Keratinocyte (primary cell): ENCODE results near the gene RASL12. TPM values are rescaled to one million over a fixed set of nuclear protein-coding genes. Genes with fewer than 3 reads are reported as not detected.

ENCODE experiments used
- DNase-seq: peaks from one replicate; pipeline ENCODE4 v3.0.0-alpha.2; 2011; ENCODE audit warnings: low read depth, missing footprints, low spot score
- FAIRE-seq: peaks from 2 replicates; lab custom pipeline; 2011; peaks lifted over from hg19 to GRCh38; lab: Jason Lieb, UNC
- H2AFZ ChIP-seq: 2 replicates; pipeline ENCODE4 v1.6.0; 2012; ENCODE audit warnings: low read length, control low read depth, inconsistent platforms; ENCODE audit not compliant: control insufficient read depth
- H3K27ac ChIP-seq: 2 replicates; pipeline ENCODE4 v1.5.1; 2011; ENCODE audit warnings: low read length; ENCODE audit not compliant: control insufficient read depth, insufficient read depth
- H3K27me3 ChIP-seq: 3 replicates; pipeline ENCODE4 v1.6.0; 2011; ENCODE audit warnings: low read length; ENCODE audit not compliant: control insufficient read depth, insufficient read depth; ENCODE audit errors: extremely low read depth
- H3K36me3 ChIP-seq, 2 experiments: 2 replicates in 1 of 2; 3 replicates in 1 of 2; pipeline ENCODE4 v1.5.1; 2011; ENCODE audit warnings: low read length in 2 of 2, mild to moderate bottlenecking in 1 of 2; ENCODE audit not compliant: control insufficient read depth in 2 of 2, insufficient read depth in 2 of 2; ENCODE audit errors: extremely low read depth in 1 of 2
- H3K4me1 ChIP-seq: 3 replicates; pipeline ENCODE4 v1.5.1; 2011; ENCODE audit warnings: low read length; ENCODE audit not compliant: control insufficient read depth, insufficient read depth; ENCODE audit errors: extremely low read depth
- H3K4me2 ChIP-seq: 3 replicates; pipeline ENCODE4 v1.6.0; 2011; ENCODE audit warnings: low read depth, low read length; ENCODE audit not compliant: control insufficient read depth, insufficient read depth; ENCODE audit errors: extremely low read depth
- H3K4me3 ChIP-seq, 3 experiments: fragments of 200-600 bp in 1 of 3; sonication (generic) in 1 of 3; 2 replicates in 2 of 3; 3 replicates in 1 of 3; pipeline ENCODE4 v1.5.1; 2011 to 2016; ENCODE audit warnings: low read length in 3 of 3, mild to moderate bottlenecking in 3 of 3, control low read depth in 2 of 3, inconsistent platforms in 1 of 3, low read depth in 1 of 3, mixed read lengths in 1 of 3, mixed run types in 1 of 3, moderate library complexity in 1 of 3; ENCODE audit not compliant: control insufficient read depth in 2 of 3, insufficient read depth in 2 of 3; ENCODE audit errors: extremely low read depth in 1 of 3
- H3K79me2 ChIP-seq: 2 replicates; pipeline ENCODE4 v1.6.0; 2012; ENCODE audit warnings: low read length; ENCODE audit not compliant: control insufficient read depth, insufficient read depth
- H3K9ac ChIP-seq: 3 replicates; pipeline ENCODE4 v1.6.0; 2011; ENCODE audit warnings: low read length; ENCODE audit not compliant: control insufficient read depth, insufficient read depth; ENCODE audit errors: extremely low read depth
- H3K9me1 ChIP-seq: 3 replicates; pipeline ENCODE4 v1.6.0; 2011; ENCODE audit warnings: low read length; ENCODE audit not compliant: control insufficient read depth, insufficient read depth; ENCODE audit errors: extremely low read depth
- H3K9me3 ChIP-seq: 2 replicates; pipeline ENCODE4 v1.5.1; 2012; ENCODE audit warnings: low read depth, low read length; ENCODE audit not compliant: control insufficient read depth
- H4K20me1 ChIP-seq: 3 replicates; pipeline ENCODE4 v1.6.0; 2011; ENCODE audit warnings: low read length; ENCODE audit not compliant: control insufficient read depth, insufficient read depth; ENCODE audit errors: extremely low read depth
- CTCF ChIP-seq, 3 experiments: IDR thresholded peaks in 1 of 3; conservative IDR thresholded peaks in 1 of 3; optimal IDR thresholded peaks in 1 of 3; 2 replicates in 2 of 3; 3 replicates in 1 of 3; pipeline versions ENCODE3 to v1.5.1; 2011; ENCODE audit warnings: low read length in 3 of 3, mild to moderate bottlenecking in 3 of 3, moderate library complexity in 2 of 3, control low read depth in 1 of 3, inconsistent platforms in 1 of 3; ENCODE audit not compliant: insufficient read depth in 2 of 3; ENCODE audit errors: extremely low read depth in 1 of 3
- EZH2 ChIP-seq: IDR thresholded peaks from one replicate; pipeline ENCODE4 v1.6.1; 2012; ENCODE audit warnings: inconsistent platforms, mild to moderate bottlenecking, low read length, moderate library complexity
- dilution Hi-C: fragments of 300-500 bp; cut with MboI; formaldehyde crosslinking; loops from one replicate; pipeline ENCODE4 v1.7.0; 2020; ENCODE audit warnings: low sequenced_read_pairs; ENCODE audit not compliant: extremely low pct_ligation_motif_present
- polyA plus RNA-seq, 5 experiments: library from polyadenylated mRNA; depleted of rRNA in 3 of 5; stranded (reverse) in 3 of 5; stranded (forward) in 1 of 5; unstranded in 1 of 5; fragments of >200 nt; gene quantifications; 1 replicate in 1 of 5; 2 replicates in 3 of 5; 3 replicates in 1 of 5; pipeline versions ENCODE4 v1.2.1 to v1.2.3, GENCODE V29; 2011 to 2012; ENCODE audit warnings: missing spikeins in 2 of 5, low read depth in 1 of 5, low replicate concordance in 1 of 5

Gene RASL12
- polyA plus RNA-seq, 1 donor (not counting 4 experiments of a cell fraction or from before 2014, with no cell fraction given): not detected

DNA sequence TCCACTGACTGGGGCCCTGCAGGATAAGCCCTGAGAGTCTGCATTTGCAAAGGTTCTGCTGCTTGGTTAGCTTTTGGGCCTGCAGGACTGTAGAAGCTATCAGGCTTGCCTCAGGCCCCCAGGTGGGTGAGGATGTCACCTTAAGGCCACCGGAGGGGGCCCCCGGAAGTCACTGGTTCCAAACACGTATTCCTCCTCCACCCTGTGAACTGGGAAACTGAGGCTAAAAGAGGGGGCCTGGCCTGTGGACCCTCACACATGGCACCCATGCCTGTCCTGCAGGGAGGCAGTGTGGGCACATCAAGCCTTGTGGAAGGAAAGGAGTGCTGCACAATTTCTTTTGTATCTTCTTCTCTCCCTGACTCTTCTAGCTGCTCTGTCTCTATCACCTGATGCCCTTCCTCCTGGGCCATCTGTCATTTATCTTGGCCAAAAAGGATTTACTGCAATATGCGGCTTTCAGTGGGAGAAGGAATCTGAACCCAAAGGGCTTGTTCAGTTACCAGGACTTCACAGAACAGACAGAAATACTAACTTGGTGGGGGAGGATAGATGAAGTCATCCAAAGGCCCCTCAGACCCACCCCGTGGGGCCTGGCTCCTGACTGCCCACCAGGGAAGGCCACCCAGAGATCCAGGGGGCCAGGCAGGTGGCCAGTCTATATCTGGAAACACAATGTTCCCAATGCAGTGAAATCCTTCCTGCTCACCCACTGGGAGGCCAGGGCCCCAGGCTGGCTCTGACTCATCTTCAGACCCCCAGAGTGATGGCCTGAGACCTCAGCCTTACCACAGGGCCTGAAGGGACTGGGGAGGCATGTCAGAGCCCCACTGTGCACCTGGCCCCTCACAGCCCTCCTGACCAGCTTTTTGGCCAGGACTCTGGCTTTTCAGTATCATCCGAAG is 28.9 kb upstream of the RASL12 start:
- no peak for FAIRE-seq

GRCh38 chr15:65095747-65096104 is 27.9 kb upstream of the RASL12 start:
- DNase-seq (no peak), FAIRE-seq (no peak)
- Histone ChIP-seq H3K4me3 (no peak overlapping the region), H3K9ac (no peak overlapping the region), H3K9me1 (no peaks in the 10 kb centered on the region), H2AFZ (no peak overlapping the region), H3K79me2 (no peaks in the 10 kb centered on the region), H3K27me3 (no peaks in the 10 kb centered on the region), H3K9me3 (no peaks in the 10 kb centered on the region), H4K20me1 (no peaks in the 10 kb centered on the region), H3K4me2 (no peak overlapping the region), H3K36me3 (peaks cover 12 to 16% of the 10 kb centered on the region in 2 experiments), H3K27ac (no peak overlapping the region), H3K4me1 (no peaks in the 10 kb centered on the region)
- dilution Hi-C loops: no loop called here
- no peak for TF ChIP-seq CTCF (optimal IDR thresholded peaks at IDR 0.05 in 1 of 3, IDR thresholded peaks at IDR 0.05 in 1 of 3, conservative IDR thresholded peaks at IDR 0.05 in 1 of 3; ENCODE audit: extremely low read depth in 1 of 3, insufficient read depth in 2 of 3, low read length in 3 of 3)
- TF ChIP-seq EZH2: no peak

More for the DNA sequence above, 28.9 kb upstream of the RASL12 start:
- H3K9me3 ChIP-seq: no peaks in the 10 kb centered on the region
- no peak overlapping the region for H3K9ac ChIP-seq
- no peak for DNase-seq
- TF ChIP-seq CTCF (optimal IDR thresholded peaks at IDR 0.05 in 1 of 3, IDR thresholded peaks at IDR 0.05 in 1 of 3, conservative IDR thresholded peaks at IDR 0.05 in 1 of 3; ENCODE audit: extremely low read depth in 1 of 3, insufficient read depth in 2 of 3, low read length in 3 of 3) (no peak), EZH2 (no peak)
- H4K20me1 ChIP-seq: no peaks in the 10 kb centered on the region
- no peak overlapping the region for H3K4me2 ChIP-seq
- H3K79me2 ChIP-seq: no peaks in the 10 kb centered on the region
- no peak overlapping the region for H3K4me3 ChIP-seq
- H3K36me3 ChIP-seq: peaks cover 12 to 22% of the 10 kb centered on the region in 2 experiments
- H3K9me1 ChIP-seq: no peaks in the 10 kb centered on the region
- no peak overlapping the region for H3K27ac ChIP-seq
- H3K27me3 ChIP-seq: no peaks in the 10 kb centered on the region
- no peaks in the 10 kb centered on the region for H3K4me1 ChIP-seq
- dilution Hi-C loops: no loop called here
- H2AFZ ChIP-seq: no peak overlapping the region
